Endometrial microvascular endothelial cells (primary cell): ENCODE results near the gene HS6ST1. TPM values are rescaled to one million over a fixed set of nuclear protein-coding genes. Genes with fewer than 3 reads are reported as not detected.
"Not testable (repeated sequence)": the region's sequence is repeated elsewhere in the genome, so short reads cannot be mapped to it uniquely, and the experiment has no call there.

Experiments used
- in situ Hi-C: cut with HindIII; loops from 2 replicates; pipeline ENCODE4 v1.10.0; 2017; ENCODE audit warnings: low sequenced_read_pairs, low pct_unique_long_range_greater_than_20kb; ENCODE audit errors: inconsistent ontology term
- total RNA-seq: library from RNA; depleted of rRNA; stranded (reverse); fragments of >200 nt; gene quantifications from one replicate; pipeline ENCODE4 v1.2.3, GENCODE V29; 2015; ENCODE audit errors: inconsistent ontology term

The HS6ST1 gene
- total RNA-seq, 1 donor from 2014 or later: 10.5 TPM

DNA sequence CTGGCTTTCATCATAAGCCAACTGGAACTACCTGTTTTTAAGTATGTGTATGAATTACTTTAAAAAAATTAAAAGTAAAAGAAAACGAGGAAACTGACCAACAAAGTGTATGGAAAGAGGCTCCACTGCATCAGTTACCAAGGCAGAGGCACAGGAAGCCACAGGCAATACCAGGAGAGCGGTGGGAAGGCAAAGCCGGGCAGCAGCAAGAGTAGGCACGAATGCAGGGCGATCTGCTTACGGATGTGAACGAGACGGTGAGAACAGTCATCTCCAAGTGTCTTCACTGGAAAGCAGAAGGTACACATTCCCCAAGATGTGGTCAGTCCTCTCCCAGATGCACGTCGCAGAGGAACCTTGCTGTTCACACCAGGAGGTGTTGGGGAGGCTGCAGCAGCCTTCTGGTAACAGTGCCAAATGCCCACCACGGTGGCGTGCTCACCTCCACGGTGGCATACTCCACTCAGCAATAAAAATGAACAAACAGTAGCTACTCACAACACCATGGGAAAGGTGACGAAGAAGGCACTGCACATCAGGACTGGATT lies 43.1 kb downstream of the HS6ST1 start:
- in situ Hi-C loops: no loop called here

- in situ Hi-C loops: no loop called here
Observed at GRCh38 chr2:128274218-128274617, 44.5 kb downstream of the HS6ST1 start.

DNA sequence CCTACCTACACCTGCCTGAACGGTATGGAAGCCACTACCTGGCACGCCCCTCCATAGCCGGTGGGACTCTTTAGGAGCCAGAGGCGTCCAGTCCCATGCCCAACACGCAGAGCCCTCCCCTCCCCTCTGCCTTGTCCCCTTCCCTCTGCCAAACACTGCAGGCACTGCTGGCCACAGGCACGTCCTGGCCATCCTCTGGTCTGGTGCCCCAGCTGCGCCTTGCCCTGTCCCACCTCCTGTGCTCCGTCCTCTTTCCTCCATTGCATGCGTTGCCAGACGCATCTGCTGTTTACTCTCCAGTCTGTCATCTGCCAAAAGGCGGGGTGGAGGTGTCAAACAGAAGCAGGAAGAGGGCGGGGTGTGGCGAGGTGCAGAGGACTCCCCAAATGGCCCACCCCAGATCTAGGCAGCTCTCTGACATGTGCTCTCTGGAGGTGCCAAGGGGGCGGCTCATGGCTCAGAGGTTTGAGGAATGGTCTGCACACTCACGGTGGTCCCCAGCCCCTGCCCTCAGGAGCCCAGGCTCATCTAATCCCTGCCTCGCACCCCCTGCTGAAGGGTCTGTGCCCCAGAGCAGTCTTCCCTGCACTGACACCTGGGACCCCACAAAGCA lies 45.1 kb downstream of the HS6ST1 start:
- in situ Hi-C loops: no loop called here

DNA sequence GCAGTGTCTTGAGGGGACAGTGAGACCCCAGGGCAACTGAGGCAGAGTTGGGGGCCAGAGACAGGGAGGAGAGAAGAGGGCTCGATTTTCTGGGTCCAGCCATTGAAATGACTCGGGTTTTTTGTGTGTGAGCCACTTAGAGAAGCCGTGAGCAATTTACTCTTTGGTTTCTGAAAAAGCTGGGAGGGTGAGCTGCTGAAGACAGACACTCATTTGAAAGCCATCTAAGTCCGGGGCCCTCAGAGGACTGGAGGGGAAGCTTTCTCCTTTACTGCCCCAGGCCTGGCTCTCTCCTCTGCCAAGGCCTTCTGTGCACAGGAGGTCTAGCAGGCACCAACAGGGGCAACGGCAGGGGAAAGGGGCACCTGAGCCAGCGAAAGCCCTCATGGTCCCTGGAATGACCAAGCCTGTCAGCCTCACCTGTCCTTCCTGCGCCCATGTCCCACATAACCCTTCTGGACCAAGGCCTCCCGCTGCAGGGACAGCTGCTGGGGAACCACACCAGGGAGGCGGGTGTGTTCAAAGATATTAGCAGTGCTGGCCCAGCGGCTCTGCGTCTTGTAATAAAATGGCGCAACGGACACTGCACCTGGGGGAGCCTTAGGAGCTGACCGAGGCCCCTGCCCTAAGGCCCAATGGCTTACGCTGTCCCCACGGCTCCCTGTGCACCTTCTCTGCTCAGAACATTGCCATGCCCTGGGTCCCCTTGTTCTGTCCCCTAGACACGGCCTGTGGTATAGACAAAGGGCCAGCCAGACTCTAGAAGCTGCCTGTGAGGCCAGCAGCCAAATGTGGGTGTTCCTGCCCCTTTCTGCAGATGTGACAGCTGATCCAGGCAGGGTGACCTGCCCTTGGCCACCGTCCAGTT lies 45.8 kb downstream of the HS6ST1 start:
- in situ Hi-C loops: no loop called here

GRCh38 chr2:128271911-128272600 lies 46.6 kb downstream of the HS6ST1 start:
- in situ Hi-C loops: no loop called here

DNA sequence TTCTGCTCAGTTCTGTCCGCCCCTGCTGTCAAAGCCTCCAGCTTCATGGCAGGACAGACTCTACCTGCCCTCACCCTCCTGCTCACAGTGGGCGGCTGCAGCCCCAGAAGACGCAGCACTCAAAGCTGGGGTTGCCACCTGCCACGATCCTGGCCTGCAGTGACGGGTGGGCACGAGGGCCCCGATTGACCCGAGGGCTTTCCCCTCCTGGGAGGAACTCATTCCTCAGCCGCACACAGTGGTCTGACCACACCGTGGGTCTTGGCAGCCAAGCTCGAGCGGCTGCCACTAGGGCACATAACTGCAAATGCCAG lies 47.1 kb downstream of the HS6ST1 start:
- in situ Hi-C loops: no loop called here

DNA sequence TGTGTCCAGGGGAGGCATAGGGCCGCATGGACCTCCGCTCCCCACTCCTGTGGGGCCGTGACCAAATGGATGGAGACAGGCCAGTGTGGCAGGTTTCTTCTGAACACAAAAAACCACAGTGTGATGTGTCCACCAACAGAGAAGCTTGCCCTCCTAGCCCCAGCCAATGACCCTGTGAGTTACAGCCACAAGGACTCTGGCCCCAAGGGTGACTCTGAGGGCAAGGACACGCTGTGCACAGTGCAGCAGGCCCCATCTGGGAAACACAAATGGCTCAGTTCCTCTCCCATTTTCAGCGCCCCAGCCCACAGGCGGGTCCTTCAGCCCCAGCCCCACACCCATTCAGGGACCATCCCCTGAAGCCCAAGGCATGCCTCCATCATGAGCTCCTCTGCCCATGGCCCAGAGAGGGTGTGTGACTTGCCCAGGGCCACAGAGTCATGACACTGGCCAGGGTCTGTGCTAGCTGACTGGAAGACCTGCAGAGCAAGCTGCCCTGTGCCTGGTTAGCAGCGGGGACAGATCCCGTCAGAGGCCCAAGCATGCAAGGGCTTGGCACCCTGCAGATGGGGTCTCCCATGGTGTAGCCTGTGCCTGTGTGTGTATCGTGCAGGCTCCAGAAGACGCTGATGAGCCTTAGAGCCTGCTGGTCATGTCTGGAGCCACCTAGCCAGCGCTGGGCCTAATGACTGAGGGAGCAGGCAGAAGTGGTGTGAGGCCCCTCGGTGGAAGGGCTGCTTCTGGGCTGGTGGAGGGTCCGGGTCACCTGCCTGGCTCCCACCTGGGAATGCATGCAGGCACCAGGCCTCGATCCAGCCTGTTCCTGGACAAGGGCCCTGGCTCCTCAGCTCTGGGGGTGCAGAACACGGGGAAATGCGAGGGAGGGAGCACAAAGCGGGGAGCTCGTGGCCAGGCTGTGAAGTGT lies 47.7 kb downstream of the HS6ST1 start:
- in situ Hi-C loops: no loop called here

DNA sequence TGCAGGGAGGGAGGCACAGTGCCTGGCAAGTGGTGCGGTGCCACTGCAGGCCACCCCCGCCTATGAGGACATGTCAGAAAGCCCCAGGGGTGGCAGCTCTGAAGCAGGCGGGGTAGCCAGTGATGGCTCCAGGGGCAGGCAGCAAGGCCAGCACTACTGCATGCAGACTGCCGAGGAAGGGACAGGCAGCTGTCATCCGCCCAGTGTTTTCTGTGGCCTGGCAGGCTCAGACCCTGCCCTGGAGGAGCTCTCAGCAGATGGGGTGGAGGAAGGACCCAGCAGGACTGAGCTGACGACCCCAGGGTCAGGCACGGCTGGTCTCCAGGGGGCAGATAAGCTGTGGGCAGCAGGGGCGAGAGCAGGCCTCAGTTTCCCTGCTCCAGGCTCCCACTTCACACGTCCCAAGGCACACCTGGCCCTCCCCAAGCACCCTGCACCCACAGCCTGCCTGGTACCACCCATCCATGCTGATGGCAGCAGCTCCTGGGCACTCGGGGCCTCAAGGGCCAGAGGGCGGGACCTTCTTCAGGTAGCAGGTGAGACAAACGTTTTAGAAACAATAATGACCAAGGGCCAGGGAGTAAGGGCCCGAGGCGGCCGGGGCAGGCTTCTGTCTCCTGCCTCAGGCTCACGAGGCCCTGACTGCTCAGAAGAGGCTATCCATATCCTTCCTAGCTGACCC lies 48.5 kb downstream of the HS6ST1 start:
- in situ Hi-C loops: no loop called here

DNA sequence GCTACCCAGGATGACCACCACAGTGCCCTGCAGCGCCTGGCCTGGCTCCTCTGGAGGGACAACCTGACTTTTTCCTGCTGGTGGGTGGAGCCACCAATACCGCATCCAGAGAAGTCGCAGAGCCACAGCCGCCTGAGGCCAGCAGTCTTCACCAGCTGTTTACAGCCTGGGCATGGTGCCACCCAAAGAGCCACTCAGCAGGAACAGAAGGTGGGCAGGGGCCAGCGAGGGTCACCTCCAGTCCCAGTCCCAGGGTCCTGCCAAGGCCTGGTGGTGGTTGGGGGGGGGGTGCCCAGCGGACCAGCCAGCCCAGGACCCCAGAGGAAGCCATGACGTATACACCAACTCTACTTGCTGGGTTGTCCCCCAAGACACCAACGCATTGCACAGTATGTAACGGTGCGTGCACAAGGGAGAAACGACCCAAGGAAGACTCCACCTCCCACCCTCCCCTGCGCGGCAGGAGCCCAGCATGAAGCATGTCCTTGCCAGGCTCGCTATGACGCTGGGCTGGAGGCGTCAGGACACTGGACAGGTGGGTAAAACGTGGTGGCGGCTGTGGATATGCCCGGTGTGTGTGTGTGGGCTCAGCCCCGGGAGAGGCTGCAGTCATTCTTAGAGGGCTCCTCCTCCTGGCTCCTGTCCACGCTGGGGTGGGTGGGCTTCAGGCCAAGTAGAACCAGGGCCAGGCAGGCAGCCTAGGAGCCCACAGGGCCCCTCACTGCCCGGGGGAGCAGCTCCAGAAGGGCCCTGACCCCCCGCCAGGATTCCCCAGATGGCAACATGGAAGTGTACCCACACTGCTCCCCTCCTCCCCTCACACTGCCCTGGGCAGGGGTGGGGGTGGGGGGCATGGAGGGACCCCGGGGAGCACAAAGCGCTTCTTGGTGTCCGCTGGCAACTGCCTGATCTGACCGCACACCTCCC lies 49.3 kb downstream of the HS6ST1 start:
- in situ Hi-C loops: no loop called here

- in situ Hi-C loops: not testable (repeated sequence)
Observed at GRCh38 chr2:128268611-128269010, 50.1 kb downstream of the HS6ST1 start.

GRCh38 chr2:128268145-128268544 lies 50.5 kb downstream of the HS6ST1 start:
- in situ Hi-C loops: not testable (repeated sequence)

GRCh38 chr2:128267649-128268048 lies 51.0 kb downstream of the HS6ST1 start:
- in situ Hi-C loops: not testable (repeated sequence)

- in situ Hi-C loops: not testable (repeated sequence)
Observed at GRCh38 chr2:128267197-128267596, 51.5 kb downstream of the HS6ST1 start.

DNA sequence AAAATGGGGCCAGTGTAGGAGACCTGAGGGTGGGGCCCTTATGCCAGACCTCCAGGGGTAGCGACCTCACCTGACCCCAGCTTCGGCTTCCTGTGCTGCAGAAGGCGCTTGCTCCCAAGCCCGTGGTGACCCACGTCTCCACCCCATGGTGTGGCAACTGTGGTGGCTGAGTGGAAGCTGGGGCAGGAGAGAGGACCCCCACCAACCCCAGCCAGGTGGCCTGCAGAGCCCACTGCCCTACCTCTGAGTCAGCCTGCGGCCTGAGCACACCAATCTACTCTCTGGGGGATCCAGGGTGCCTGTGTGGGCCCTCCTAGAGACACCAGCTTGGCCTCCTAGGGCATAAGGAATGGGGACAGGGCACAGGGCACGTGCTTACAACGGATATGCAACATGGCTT lies 52.2 kb downstream of the HS6ST1 start:
- in situ Hi-C loops: not testable (repeated sequence)

GRCh38 chr2:128265608-128265993 lies 53.1 kb downstream of the HS6ST1 start:
- in situ Hi-C loops: not testable (repeated sequence)

DNA sequence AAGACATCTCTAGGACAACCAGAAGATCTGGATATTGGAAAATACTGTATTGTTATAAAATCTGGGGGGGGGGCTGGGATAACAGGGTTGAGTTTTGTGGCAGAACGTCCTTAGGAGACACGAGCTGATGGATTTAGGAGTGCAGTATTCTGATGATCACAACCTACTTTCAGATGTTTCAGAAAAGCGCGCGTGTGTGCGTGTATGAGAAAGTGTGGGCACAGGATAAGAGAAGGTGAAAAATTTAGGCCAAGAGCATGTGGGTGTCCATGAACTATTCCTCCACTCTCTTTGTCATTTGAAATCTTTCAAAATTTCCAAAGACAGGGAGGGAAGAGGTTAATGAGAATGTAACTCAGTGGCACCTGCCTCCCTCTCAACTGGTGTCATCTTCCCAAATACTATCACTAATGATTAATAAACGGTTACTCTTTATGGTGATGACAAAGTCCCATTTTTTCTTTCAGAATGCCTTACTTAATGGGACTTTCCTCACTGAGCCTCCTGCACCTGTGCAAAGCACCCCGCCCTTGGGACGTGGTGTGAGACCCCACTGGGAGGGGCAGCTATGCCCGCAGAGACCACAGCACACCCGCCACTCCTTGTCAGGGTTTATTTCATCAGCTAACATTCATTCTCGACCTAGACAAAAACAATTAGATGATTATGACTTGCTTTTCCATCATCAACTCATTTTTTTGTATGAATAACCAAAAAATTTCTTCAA lies 53.6 kb downstream of the HS6ST1 start:
- in situ Hi-C loops: no loop called here

DNA sequence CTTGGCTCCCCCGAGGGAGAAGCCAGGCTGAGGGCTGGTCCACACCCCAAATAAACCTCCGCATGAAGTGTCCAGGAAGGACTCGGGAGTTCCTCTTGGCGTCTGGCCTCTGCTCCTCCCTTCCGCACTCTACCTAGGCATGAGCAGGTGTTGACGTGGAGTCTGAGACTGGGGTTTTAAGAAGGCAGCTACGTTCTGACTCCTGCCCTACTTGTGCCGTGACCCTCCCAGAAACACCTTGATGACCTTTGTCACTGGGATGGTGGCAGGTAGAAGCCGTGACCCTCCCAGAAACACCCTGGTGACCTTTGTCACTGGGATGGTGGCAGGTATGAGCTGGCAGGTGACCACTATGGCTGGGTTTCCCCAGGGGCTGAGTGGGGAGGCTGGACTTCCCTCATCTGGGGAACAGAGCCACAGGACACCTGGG lies 54.8 kb downstream of the HS6ST1 start:
- in situ Hi-C loops: no loop called here
